AG08396 (cell line): ENCODE results near the gene C10orf88.
A peak's percentile ranks its signal among the peaks of the same experiment; 100 is the strongest.
"Not testable (repeated sequence)": the region's sequence is repeated elsewhere in the genome, so short reads cannot be mapped to it uniquely, and the experiment has no call there.

Source experiments
- DNase-seq: peaks from one replicate; pipeline ENCODE4 v3.0.0; 2012; ENCODE audit warnings: low spot score, mixed read lengths

Gene C10orf88

DNA sequence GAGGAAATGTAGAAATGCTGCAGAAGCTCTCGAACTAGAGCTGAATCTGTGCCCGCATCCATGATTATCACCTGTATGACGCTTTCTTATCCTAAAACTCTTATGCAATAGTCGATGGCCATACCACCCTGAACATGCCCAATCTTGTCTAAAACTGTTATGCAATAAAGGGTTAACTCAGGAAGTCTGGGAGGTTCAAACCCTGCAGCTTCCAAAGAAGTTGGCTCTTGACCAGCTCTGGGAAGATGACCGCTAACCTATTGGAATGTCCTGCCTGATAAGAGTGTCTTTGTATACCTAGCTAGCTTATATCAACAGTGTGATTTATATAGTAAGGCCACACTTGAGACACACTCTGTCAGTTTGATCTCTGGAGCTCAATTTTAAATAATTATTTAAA is 3.4 kb upstream of the C10orf88 start:
- DNase-seq: no peak

- no peak for DNase-seq
Measured at GRCh38 chr10:122955892-122956291, 1.9 kb upstream of the C10orf88 start.

DNA sequence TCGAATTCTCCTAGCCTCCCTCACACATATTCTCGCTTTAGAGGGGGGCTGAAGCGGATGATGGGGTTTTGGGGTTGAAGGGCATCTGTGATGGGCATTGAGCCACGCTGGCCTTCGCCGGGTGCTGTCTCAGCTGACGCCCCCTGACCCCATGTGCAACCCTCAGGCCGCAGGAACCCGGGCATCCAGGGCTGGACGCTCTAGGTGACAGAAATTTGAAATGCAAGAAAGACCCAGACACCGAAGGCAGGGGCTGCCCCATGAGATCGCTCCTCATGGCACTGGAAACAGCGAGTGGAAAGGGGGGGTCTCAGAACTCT is 664 bp upstream of the C10orf88 start:
- DNase-seq: no peak

DNA sequence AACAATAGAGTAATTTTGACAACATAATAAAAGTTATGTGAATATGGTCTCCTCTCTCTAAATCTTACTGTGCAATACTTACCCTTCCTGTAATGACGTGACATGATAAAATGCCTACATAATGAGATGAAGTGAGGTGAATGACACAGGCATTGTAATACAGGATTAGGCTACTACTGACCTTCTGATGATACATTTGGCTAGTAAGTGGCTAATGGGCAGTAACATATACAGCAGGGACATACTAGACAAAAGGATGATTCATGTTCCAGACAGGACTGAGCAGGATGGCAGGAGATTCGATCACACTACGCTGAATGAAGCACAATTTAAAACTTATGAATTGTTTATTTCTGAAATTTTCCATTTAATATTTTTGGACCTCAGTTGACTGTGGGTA is 4.7 kb downstream of the C10orf88 start:
- DNase-seq: no peak

- no peak for DNase-seq
Measured at GRCh38 chr10:122939856-122940543, 14.0 kb downstream of the C10orf88 start.

- no peak for DNase-seq
Measured at GRCh38 chr10:122939133-122939855, 14.7 kb downstream of the C10orf88 start.

- DNase-seq: no peak
Measured at GRCh38 chr10:122931088-122931906, 22.7 kb downstream of the C10orf88 start.

DNA sequence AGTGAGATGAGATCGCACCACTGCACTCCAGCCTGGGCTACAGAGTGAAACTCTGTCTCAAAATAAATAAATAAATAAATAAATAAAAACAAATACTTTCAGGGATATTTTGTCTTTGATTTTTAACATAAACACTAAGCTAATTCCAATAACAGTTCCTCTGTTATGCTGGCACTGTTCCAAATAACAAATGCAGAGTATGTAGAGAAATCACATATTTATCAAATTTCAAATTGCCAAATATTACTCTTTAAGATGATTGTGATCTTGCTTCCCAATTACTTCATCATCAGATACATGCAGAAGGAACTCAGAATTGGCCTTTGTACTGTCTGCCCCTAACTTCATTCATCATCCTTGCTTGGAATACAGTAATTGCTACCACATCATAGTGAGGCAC is 23.9 kb downstream of the C10orf88 start:
- DNase-seq: no peak

DNA sequence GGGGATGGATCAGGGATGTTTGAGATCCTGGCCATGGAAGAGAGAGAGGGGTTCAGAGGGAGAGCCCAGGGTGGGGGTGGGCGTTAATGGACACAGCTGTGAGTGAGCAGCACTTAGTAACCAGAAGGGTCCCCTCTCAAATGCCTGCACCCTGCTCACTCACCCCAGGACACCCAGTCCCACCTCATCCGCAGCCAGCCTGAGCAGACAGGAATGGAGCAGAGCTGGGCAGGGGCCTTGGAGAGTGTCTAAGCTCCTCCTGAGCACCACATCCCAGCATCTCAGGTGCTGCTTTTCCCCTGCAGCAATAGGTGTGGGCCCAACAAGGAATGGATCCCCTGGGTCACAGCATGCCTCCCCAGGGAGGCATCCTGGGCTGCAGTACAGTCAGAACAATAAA is 38.3 kb downstream of the C10orf88 start:
- no peak for DNase-seq

DNA sequence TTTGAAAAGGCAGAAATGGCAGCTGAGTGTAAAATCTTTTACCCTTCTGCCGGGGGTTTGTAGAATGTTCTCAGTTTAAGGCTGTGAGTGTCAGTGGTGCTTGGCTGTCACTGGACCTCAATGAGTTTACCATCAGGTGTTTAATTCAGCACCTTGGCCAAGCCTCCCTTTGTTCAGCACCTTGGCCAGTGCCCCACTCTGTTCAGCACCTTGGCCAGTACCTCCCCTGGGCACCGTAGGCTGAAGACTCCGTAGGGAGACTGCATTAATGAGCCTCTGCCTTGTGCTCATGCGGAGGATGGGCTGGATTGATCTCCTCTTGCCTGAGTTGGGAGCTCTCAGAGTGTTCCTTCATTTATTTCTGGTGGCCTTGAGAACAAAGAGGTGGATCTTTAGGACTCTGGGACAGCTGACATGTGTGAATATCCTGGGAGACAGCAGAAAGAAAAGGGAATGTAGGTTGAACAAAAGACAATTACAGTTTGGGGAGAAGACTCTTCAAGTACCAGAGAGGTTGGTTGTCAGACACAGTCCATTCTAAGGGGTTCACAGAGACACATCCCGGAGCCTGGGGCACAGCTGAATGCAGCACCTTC is 42.0 kb downstream of the C10orf88 start:
- DNase-seq: peak; percentile 64

GRCh38 chr10:122910310-122910709 is 43.7 kb downstream of the C10orf88 start, which contains the start of gene FAM24A:
Gene FAM24A, plus strand, starts transcription at chr10:122910610. Its CDS starts 1,025 bp downstream, at chr10:122911635.
- no peak for DNase-seq

DNA sequence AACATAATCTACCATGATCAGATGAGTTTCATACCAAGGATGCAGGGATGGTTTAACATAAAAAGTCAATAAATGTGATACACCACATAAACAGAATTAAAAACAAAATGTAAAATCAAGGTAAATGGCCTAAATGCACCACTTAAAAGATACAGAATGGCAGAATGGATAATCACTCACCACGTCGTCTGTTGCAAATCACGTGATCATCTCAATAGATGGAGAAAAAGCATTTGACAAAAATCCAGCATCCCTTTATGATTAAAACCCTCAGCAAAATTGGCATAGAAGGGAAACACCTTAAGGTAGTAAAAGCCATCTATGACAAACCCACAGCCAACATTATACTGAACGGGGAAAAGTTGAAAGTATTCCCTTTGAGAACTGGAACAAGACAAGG is 50.2 kb downstream of the C10orf88 start:
- not testable (repeated sequence) for DNase-seq

DNA sequence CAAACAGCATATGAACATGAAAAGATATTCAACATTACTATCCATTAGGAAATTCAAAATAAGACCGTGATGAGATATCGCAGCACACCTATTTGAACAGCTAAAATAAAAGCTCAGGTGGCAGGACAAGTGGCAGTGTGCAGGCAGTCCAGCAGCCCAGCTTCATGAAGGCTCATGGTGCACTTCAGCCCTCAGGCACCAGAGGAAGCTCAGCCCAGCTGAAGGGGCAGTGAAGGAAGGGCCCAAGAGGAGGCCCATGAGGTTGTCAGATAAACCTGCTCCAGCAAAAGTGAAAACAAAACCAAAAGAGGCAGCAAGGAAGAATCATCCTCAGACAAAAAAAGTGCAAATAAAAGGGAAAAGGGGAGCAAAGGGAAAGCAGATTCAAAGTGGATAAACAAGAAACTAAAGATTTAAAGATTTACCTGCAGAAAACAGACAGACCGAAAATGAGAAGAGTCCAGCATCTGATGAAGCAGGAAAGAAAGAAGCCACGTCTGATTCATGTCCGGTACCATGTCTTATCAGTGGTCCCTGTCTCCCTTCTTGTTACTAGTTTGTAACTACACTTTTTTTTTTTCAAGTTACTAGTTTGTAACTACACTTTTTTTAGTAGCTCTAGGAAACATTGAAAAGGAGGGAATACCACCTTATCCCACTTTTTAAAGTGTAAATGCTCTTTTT is 59.6 kb downstream of the C10orf88 start:
- DNase-seq: no peak

DNA sequence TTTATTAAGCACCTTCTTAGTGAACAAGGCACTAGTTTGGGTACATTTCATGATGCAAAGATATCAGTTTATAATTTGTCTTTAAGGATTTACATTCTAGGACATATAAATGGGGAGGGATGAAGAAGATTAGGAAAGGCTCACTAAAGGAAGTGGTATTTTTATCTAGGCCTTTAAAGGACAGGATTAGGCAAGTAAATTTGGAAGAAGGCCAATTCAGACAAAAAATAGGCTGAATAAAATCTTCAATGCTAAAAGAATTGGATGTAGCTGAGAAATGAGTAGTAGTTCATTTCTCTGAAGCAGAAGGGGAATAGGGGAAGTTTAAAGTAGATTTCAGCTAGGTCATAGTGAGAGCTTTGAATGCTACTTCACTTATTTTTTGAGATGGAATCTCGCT is 69.9 kb downstream of the C10orf88 start:
- DNase-seq: no peak

- no peak for DNase-seq
Measured at GRCh38 chr10:122882766-122883165, 71.3 kb downstream of the C10orf88 start.
